ENCODE measurements around the gene NPC1.

The NPC1 gene

GRCh38 chr18:23545247-23545789, 41.0 kb downstream of the NPC1 start:
- no peak for DNase-seq

GRCh38 chr18:23542461-23542860, 43.8 kb downstream of the NPC1 start:
- no peak for DNase-seq

- DNase-seq = peak in 1 of 2 donors; percentile 19
Observed at GRCh38 chr18:23541349-23542093, 44.8 kb downstream of the NPC1 start.

GRCh38 chr18:23540867-23541266, 45.4 kb downstream of the NPC1 start:
- peak; percentile 63 to 76 for DNase-seq

- no peak for DNase-seq
Observed at GRCh38 chr18:23539911-23540525, 46.3 kb downstream of the NPC1 start.

GRCh38 chr18:23539296-23539695, 47.0 kb downstream of the NPC1 start:
- no peak for DNase-seq

- DNase-seq = no peak
Observed at GRCh38 chr18:23538870-23539269, 47.4 kb downstream of the NPC1 start.

GRCh38 chr18:23538001-23538400, 48.3 kb downstream of the NPC1 start:
- no peak for DNase-seq

- no peak for DNase-seq
Observed at GRCh38 chr18:23537274-23537673, 49.0 kb downstream of the NPC1 start.

GRCh38 chr18:23536204-23536603, 50.1 kb downstream of the NPC1 start:
- DNase-seq = no peak

- DNase-seq = no peak
Observed at GRCh38 chr18:23534276-23534675, 52.0 kb downstream of the NPC1 start.

GRCh38 chr18:23532848-23533247, 53.5 kb downstream of the NPC1 start:
- DNase-seq = no peak

- DNase-seq = no peak
Observed at GRCh38 chr18:23531912-23532311, 54.4 kb downstream of the NPC1 start.

GRCh38 chr18:23530195-23530594, 56.1 kb downstream of the NPC1 start:
- DNase-seq = no peak

GRCh38 chr18:23529604-23530003, 56.7 kb downstream of the NPC1 start:
- no peak for DNase-seq

- peak in 1 of 2 donors; percentile 40 for DNase-seq
Observed at GRCh38 chr18:23528580-23529472, 57.5 kb downstream of the NPC1 start.

- DNase-seq = no peak
Observed at GRCh38 chr18:23526501-23527063, 59.7 kb downstream of the NPC1 start.

GRCh38 chr18:23524213-23524707, 62.0 kb downstream of the NPC1 start:
- no peak for DNase-seq

GRCh38 chr18:23523429-23524212, 62.7 kb downstream of the NPC1 start:
- peak in 1 of 2 donors; percentile 9 for DNase-seq

GRCh38 chr18:23521907-23522306, 64.4 kb downstream of the NPC1 start:
- DNase-seq = no peak

- no peak for DNase-seq
Observed at GRCh38 chr18:23521271-23521670, 65.0 kb downstream of the NPC1 start.

- no peak for DNase-seq
Observed at GRCh38 chr18:23519734-23520133, 66.6 kb downstream of the NPC1 start.

Measured in CD4-positive, alpha-beta T cell treated with Interferon alpha-2 for 1 hour (primary cell).